ENCODE results near the gene HTR7.

- TF ChIP-seq, protein P1, sequence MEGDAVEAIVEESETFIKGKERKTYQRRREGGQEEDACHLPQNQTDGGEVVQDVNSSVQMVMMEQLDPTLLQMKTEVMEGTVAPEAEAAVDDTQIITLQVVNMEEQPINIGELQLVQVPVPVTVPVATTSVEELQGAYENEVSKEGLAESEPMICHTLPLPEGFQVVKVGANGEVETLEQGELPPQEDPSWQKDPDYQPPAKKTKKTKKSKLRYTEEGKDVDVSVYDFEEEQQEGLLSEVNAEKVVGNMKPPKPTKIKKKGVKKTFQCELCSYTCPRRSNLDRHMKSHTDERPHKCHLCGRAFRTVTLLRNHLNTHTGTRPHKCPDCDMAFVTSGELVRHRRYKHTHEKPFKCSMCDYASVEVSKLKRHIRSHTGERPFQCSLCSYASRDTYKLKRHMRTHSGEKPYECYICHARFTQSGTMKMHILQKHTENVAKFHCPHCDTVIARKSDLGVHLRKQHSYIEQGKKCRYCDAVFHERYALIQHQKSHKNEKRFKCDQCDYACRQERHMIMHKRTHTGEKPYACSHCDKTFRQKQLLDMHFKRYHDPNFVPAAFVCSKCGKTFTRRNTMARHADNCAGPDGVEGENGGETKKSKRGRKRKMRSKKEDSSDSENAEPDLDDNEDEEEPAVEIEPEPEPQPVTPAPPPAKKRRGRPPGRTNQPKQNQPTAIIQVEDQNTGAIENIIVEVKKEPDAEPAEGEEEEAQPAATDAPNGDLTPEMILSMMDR (IDR thresholded peaks at IDR 0.05): no peak
- no peak for TF ChIP-seq POLR2A (IDR thresholded peaks at IDR 0.05)
Observed at GRCh38 chr10:90847436-90847835, 10.4 kb downstream of the HTR7 start.
